ENCODE results near the gene PACS2.
A peak's percentile ranks its signal among the peaks of the same experiment; 100 is the strongest.

PACS2 gene

GRCh38 chr14:105394714-105395537, 80.4 kb downstream of the PACS2 start:
- TF ChIP-seq CTCF (IDR thresholded peaks at IDR 0.05; ENCODE audit: borderline replicate concordance, insufficient read depth, low read depth, low read length) = no peak
- no peak overlapping the region for H3K4me3 ChIP-seq (ENCODE audit: low read depth, low read length)

GRCh38 chr14:105395538-105395854, 80.9 kb downstream of the PACS2 start:
- H3K4me3 ChIP-seq (ENCODE audit: low read depth, low read length) = no peak overlapping the region
- no peak for TF ChIP-seq CTCF (IDR thresholded peaks at IDR 0.05; ENCODE audit: borderline replicate concordance, insufficient read depth, low read depth, low read length)

- no peak for TF ChIP-seq CTCF (IDR thresholded peaks at IDR 0.05; ENCODE audit: borderline replicate concordance, insufficient read depth, low read depth, low read length)
- H3K4me3 ChIP-seq (ENCODE audit: low read depth, low read length) = no peak overlapping the region
These were observed 82.9 kb downstream of the PACS2 start for GRCh38 chr14:105397350-105397931.

- peak within 1 kb of the TSS; percentile 73 for H3K4me3 ChIP-seq (ENCODE audit: low read depth, low read length)
- TF ChIP-seq CTCF (IDR thresholded peaks at IDR 0.05; ENCODE audit: borderline replicate concordance, insufficient read depth, low read depth, low read length) = peak; percentile 25; the same call in 1 of the 2 replicates
These were observed 83.6 kb downstream of the PACS2 start, which contains the start of gene TEX22 for GRCh38 chr14:105398044-105398725. Gene TEX22 (plus strand): TSS chr14:105398538. CDS start chr14:105399341, 803 bp downstream.

GRCh38 chr14:105398726-105399465, 84.3 kb downstream of the PACS2 start:
- no peak for TF ChIP-seq CTCF (IDR thresholded peaks at IDR 0.05; ENCODE audit: borderline replicate concordance, insufficient read depth, low read depth, low read length)
- H3K4me3 ChIP-seq (ENCODE audit: low read depth, low read length) = peak overlapping the region; percentile 73

GRCh38 chr14:105399466-105399775, 84.9 kb downstream of the PACS2 start:
- no peak for TF ChIP-seq CTCF (IDR thresholded peaks at IDR 0.05; ENCODE audit: borderline replicate concordance, insufficient read depth, low read depth, low read length)
- H3K4me3 ChIP-seq (ENCODE audit: low read depth, low read length) = peak overlapping the region; percentile 73
